GM19397 (cell line): ENCODE results near the gene SMARCC1.

Experiments used
- ATAC-seq: cut with Tn5 transposase; IDR thresholded peaks from one replicate; pipeline ENCODE4 v1.9.1; 2021; ENCODE audit warnings: mild to moderate bottlenecking, moderate library complexity; ENCODE audit not compliant: unreplicated experiment

SMARCC1 gene

DNA sequence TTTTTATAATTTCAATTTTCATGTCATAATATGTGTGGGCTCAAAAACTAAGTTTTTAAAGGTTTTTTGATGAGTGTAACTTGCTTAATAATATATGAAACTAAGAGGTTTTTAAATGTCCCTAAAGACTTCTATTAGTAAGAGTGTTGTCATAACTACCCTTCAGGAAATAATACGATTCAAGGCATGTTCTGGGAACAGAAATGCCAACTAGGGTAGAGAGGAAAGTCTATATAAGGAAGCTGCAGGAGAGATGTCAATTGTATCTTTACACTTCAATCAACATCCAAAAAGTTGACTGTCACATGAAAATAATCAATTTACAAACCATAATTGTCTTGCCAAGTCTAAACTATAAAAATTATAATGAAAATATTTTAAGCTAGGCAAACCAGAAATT, 76.3 kb downstream of the SMARCC1 start:
- ATAC-seq = no peak

DNA sequence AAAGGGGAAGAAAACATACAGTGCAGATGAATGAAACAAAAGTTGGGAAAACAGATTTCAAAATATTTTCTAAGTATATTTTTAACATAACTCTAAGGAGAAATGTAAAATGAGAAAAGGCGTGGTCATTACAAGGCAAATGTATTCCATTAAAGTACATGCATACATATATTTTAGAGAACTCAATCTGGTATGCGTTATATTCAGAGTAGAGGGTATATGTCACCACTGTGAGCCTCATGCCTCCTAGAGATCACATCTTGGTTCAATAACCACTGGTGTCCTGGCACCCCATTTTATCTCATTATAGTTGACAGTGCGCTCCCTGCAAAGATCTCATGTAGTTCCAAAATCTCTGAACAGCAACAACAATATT, 77.5 kb downstream of the SMARCC1 start:
- no peak for ATAC-seq

- ATAC-seq = no peak
These were observed 80.3 kb downstream of the SMARCC1 start for GRCh38 chr3:47701388-47701787.

GRCh38 chr3:47692158-47692557, 89.5 kb downstream of the SMARCC1 start:
- ATAC-seq = no peak

GRCh38 chr3:47688488-47688887, 93.2 kb downstream of the SMARCC1 start:
- ATAC-seq = no peak

DNA sequence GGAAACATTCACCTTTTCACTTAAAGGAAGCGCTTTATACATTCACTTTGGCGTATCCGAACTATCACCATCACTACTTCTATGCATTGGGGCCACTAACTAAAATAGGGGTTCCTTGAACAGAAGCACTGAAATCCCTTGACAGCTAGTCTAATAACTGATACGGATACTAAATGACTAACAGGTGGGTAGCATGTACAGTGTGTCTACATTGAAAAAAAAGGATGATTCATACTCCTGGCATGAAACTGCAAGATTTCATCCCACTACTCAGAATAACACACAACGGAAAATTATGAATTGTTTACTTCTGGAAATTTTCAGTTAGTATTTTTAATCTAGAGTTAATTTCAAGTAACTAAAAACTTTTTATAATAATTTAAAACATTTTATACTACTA, 96.7 kb downstream of the SMARCC1 start:
- ATAC-seq = no peak

DNA sequence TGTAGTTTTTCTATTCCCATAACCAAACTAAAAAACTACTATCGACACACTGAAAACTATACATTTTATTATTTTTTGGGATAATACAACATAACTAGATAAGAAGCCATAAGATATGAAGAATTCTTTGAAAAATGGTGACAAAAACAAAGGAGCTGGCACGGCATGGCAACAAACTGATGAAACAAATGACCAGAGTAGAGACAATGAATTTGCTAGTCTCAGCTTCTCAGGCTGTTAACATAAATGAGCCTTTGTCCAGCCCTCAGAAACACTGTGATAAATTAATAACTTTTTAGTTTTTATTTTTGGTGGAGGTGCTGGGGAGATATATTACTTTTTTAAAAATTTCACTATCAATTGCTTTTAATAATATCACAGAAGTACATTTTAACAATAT, 100.7 kb downstream of the SMARCC1 start:
- no peak for ATAC-seq

- ATAC-seq = no peak
These were observed 103.0 kb downstream of the SMARCC1 start for GRCh38 chr3:47678446-47679338.

DNA sequence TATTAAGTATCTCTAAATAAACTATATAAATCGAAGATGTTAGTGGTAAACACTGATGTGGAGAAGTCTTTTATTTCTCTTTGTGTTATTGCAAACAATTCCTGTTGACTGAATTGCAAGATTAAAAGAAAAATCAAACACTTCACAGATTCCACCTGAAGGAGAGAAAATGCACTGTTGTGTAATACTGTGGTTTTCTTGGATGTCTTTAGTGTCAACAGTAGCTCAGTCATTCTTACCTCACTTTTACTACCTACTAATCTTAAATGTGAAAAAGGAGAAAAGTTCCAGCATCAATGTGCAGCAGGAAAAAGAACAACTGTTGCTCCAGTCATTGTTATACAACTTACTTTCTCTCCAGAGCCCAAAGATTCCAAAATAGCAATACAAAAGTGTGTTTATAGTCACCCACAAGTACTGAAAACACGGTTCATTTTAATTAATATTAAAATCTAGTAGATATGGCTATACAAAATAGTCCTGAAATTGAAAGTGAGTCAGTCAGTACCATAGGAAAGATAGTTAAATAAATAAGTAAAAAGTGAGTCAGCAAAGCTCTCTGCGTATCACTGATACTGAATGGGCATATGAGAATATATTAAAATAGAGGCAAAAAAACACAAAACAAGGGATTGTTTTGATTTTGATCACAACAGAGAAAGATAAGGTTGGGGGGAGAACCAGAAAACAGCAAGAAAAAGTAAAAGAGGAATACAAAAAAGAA, 112.5 kb downstream of the SMARCC1 start:
- ATAC-seq = no peak

- no peak for ATAC-seq
These were observed 115.6 kb downstream of the SMARCC1 start for GRCh38 chr3:47666118-47666517.

DNA sequence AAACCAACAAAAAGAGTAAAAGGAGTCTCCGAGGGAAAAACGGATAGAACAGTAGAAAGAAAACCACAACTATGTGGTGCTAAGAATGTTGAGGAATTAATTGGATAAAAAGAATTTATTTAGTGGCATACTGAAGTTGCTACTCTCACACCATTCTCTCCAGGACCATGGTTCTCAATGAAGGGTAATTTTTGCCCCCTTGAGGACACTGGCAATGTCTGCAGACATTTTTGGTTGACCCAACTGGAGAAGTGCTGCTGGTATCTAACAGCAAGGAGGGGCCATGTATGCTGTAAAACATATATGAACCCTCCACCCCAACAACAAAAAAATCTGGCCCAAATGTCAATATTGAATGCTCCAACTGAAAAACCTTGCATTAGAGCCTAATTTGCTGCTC, 117.2 kb downstream of the SMARCC1 start:
- ATAC-seq = no peak

DNA sequence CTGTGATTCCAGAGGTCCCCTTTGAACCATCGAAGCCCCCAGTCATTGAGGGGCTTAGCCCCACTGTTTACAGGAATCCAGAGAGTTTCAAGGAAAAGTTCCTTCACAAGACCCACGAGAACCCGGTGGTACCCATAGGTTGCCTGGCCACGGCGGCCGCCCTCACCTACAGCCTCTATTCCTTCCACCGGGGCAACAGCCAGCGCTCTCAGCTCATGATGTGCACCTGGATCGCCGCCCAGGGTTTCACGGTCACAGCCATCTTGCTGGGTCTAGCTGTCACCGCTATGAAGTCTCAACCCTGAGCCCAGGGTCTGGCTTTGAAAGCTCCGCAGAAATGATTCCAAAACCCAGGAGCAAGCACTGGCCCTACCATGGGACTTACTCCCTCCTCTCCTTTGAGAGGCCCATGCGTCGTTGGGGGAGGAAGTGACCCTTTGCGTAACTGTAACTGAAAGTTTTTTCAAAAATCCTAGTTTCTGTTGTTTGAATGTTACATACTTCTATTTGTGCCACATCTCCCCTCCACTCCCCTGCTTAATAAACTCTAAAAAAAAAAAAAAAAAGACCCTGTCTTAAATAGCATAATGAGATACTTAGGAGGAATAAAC, 118.0 kb downstream of the SMARCC1 start:
- no peak for ATAC-seq

DNA sequence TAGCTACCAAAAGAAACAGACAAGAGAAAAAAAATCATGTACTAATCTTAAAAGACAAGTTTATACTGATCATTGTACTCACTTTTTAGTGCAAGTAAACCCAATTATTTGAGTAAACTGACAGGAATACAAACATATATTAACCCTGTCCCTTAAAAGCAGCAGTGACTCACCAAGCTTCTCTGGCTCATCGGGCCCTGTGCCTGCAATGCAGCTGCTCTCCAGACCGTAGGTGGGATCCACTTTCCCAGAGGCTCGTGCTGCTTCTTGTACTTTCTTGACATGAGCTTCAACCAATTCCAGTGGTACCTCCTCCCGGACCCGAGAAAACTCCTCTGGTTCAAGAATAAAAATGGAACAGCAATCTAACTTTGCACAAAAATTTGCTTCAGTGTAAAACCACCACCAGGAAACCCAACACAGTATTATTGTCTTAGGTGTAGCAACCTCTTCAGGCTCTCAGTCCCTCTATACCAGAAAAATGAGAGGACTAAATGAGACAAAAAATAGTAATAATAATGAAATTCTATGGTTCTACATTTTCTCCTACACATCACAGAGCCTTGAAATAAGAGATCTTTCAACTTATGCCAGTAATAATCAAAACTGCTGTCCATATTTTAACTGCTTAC, 120.5 kb downstream of the SMARCC1 start:
- ATAC-seq = no peak

GRCh38 chr3:47658444-47658843, 123.2 kb downstream of the SMARCC1 start:
- no peak for ATAC-seq

GRCh38 chr3:47652142-47652541, 129.6 kb downstream of the SMARCC1 start:
- ATAC-seq = no peak

DNA sequence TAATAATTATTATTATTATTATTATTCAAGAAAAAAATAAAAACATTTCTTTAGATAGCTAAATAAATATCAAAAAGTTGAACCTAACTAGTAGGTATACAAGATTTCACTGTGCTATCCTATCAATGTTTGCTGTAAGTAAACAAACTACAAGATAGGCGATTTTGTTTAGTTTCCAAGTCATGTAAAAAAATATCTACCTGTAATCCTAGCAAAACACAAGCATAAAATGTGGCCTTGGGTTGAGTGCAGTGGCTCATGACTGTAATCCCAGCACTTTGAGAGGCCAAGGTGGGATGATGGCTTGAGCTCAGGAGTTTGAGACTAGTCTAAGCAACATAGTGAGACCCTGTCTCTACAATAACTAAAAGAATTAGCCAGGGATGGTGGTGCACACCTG, 131.4 kb downstream of the SMARCC1 start:
- no peak for ATAC-seq

- ATAC-seq = no peak
These were observed 134.1 kb downstream of the SMARCC1 start for GRCh38 chr3:47647550-47647949.

DNA sequence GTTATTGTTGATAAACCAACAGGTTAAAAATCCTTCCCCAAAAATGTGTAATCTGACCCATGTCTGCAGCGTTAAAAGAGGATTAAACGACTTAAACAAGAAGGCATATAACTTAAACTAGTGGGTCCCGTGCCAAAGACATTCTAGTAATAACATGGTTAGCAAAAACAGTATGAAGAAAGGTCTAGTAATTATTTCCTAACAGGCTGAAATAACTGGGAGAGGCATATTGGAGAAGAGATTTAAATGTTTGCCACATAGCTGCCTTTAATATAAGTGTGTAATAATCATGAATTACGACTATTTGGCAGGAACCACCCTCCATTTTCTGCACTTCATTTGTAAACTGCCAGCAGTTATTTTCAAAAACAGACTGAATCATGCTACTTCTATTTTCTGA, 135.3 kb downstream of the SMARCC1 start:
- no peak for ATAC-seq

DNA sequence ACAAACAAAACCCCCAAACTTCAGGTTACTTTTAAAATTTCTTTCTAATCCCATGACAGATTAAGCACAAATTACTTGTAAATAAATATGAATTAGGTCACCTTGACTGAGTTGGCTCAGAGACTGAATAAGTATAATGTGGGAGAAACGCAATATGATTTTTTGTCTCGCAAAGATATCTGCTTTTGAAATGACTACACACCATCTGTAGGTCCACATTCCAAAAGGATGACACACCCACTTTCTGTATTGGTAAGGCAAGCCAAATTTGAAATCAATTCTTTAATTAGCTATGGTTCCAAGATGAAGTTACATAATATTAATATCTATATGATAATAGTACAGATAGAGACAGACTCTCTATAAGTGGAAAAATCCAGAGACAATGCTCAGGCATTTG, 136.1 kb downstream of the SMARCC1 start:
- ATAC-seq = no peak

DNA sequence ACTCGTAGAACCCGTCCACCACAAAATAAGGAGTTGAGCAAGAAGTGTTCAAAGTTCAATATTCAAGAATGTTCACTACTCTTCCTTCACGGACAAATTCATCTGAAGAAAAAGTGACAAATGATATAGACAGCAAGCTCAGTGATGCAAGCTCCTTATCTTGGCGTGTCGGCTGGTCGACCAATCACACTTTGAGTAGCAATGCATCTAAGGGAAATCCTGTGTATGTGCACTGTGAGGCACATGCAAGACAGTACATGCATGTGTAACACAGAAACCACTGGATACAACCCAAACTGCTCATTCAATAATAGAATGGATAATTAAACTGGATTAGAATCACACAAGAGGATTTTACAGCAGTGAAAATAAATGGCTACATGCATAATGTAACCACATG, 138.6 kb downstream of the SMARCC1 start:
- ATAC-seq = no peak

DNA sequence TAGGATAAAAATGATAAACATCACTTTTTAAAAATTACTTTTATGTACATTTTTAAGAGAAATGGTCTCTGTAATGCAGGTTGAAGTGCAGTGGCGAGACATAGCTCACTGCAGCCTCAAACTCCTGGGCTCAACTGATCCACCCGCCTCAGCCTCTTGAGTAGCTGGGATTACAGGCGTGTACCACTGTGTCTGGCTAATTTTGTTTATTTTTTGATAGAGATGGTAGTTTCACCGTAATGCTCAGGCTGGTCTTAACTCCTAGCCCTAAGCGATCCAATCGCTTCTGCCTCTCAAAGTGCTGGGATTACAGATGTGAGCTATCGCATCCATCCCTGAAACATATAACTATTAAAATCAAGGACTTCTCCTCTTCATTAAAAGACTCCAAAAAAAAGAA, 140.0 kb downstream of the SMARCC1 start:
- ATAC-seq = no peak
